Osteocyte (in vitro differentiated cells): Measurements from ENCODE around the gene SENP1. TPM values are rescaled to one million over a fixed set of nuclear protein-coding genes. Genes with fewer than 3 reads are reported as not detected.
"Not testable (repeated sequence)": the region's sequence is repeated elsewhere in the genome, so short reads cannot be mapped to it uniquely, and the experiment has no call there.

ENCODE experiments used
- DNase-seq: peaks from one replicate; pipeline ENCODE4 v3.0.0; 2021; ENCODE audit warnings: mixed read lengths; ENCODE audit not compliant: unreplicated experiment; ENCODE audit errors: extremely low spot score
- H3K27ac Mint-ChIP-seq: one replicate; pipeline ENCODE4 v1.8.0; 2021; ENCODE audit warnings: mild to moderate bottlenecking, mixed read lengths; ENCODE audit not compliant: unreplicated experiment
- H3K27me3 Mint-ChIP-seq: one replicate; pipeline ENCODE4 v1.8.0; 2021; ENCODE audit warnings: mixed read lengths; ENCODE audit not compliant: unreplicated experiment
- H3K36me3 Mint-ChIP-seq: one replicate; pipeline ENCODE4 v1.8.0; 2021; ENCODE audit warnings: mixed read lengths; ENCODE audit not compliant: unreplicated experiment
- H3K4me1 Mint-ChIP-seq: one replicate; pipeline ENCODE4 v1.8.0; 2021; ENCODE audit warnings: mixed read lengths; ENCODE audit not compliant: unreplicated experiment
- H3K4me3 Mint-ChIP-seq: one replicate; pipeline ENCODE4 v1.8.0; 2021; ENCODE audit warnings: mild to moderate bottlenecking, moderate library complexity, mixed read lengths; ENCODE audit not compliant: unreplicated experiment
- H3K9me3 Mint-ChIP-seq: one replicate; pipeline ENCODE4 v1.8.0; 2021; ENCODE audit warnings: mixed read lengths; ENCODE audit not compliant: unreplicated experiment
- total RNA-seq: library from RNA; stranded (reverse); gene quantifications from 2 replicates; pipeline ENCODE4 v1.2.1, GENCODE V29; 2021
- TF ChIP-seq, protein P1 (sequence below): fragments of 200-600 bp; sonication (generic); IDR thresholded peaks from 2 replicates; pipeline ENCODE4 v1.5.0; 2021; ENCODE audit warnings: antibody characterized with exemption, mild to moderate bottlenecking, moderate library complexity

The SENP1 gene
- total RNA-seq, 1 donor from 2014 or later = 25.6 TPM

DNA sequence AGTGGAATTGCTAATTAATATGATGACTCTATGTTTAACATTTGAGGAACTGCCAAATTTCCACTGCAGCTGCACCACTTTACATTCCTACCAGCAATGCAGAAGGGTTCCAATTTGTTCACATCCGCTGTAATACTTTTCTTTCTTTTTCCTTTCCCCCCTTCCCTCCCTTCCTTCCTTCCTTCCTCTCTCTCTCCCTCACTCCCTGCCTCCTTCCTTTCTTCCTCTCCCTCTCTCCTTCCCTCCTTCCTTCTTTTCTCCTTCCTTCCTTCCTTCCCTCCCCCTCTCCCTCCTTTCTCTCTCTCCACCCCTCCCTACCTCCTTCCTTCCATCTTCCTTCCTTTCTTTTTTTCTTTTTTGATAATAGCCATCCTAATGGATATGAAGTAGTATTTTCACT lies 10.1 kb upstream of the SENP1 start:
- Mint-ChIP-seq H3K27me3 (peaks cover 14% of the 10 kb centered on the region), H3K36me3 (no peaks in the 10 kb centered on the region), H3K4me1 (peaks cover 14% of the 10 kb centered on the region), H3K4me3 (no peak overlapping the region), H3K9me3 (no peaks in the 10 kb centered on the region), H3K27ac (no peak overlapping the region)
- TF ChIP-seq, protein P1, sequence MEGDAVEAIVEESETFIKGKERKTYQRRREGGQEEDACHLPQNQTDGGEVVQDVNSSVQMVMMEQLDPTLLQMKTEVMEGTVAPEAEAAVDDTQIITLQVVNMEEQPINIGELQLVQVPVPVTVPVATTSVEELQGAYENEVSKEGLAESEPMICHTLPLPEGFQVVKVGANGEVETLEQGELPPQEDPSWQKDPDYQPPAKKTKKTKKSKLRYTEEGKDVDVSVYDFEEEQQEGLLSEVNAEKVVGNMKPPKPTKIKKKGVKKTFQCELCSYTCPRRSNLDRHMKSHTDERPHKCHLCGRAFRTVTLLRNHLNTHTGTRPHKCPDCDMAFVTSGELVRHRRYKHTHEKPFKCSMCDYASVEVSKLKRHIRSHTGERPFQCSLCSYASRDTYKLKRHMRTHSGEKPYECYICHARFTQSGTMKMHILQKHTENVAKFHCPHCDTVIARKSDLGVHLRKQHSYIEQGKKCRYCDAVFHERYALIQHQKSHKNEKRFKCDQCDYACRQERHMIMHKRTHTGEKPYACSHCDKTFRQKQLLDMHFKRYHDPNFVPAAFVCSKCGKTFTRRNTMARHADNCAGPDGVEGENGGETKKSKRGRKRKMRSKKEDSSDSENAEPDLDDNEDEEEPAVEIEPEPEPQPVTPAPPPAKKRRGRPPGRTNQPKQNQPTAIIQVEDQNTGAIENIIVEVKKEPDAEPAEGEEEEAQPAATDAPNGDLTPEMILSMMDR = no peak
- no peak for DNase-seq

DNA sequence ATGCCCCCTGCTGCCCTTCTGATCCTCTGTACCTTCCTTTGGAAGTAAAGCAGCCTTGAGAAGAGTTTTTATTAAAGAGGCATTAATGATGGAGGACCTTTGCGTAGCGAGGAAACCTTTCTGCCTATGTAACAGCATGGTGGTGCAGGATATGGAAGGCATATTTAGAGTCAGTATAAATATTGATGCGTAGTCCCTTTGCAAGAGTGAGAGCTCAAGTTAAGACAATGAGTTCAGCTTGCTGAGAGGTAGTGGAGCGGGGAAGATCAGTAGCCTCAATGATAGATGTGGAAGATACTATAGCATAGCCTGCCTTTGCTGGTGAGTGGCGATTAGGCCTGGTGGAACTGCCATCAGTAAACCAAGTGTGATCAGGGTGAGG lies 5.4 kb upstream of the SENP1 start:
- DNase-seq, H3K27ac Mint-ChIP-seq, H3K9me3 Mint-ChIP-seq, H3K4me3 Mint-ChIP-seq, H3K4me1 Mint-ChIP-seq, H3K36me3 Mint-ChIP-seq: not testable (repeated sequence)
- H3K27me3 Mint-ChIP-seq = peaks cover 20% of the 10 kb centered on the region

GRCh38 chr12:48110691-48111311 lies 4.9 kb upstream of the SENP1 start:
- peaks cover 16% of the 10 kb centered on the region for H3K27me3 Mint-ChIP-seq
- no peaks in the 10 kb centered on the region for H3K36me3 Mint-ChIP-seq
- H3K4me1 Mint-ChIP-seq = peaks cover 10% of the 10 kb centered on the region
- DNase-seq = no peak
- H3K4me3 Mint-ChIP-seq = no peak overlapping the region
- no peak overlapping the region for H3K27ac Mint-ChIP-seq
- TF ChIP-seq, protein P1 = no peak
- no peaks in the 10 kb centered on the region for H3K9me3 Mint-ChIP-seq

DNA sequence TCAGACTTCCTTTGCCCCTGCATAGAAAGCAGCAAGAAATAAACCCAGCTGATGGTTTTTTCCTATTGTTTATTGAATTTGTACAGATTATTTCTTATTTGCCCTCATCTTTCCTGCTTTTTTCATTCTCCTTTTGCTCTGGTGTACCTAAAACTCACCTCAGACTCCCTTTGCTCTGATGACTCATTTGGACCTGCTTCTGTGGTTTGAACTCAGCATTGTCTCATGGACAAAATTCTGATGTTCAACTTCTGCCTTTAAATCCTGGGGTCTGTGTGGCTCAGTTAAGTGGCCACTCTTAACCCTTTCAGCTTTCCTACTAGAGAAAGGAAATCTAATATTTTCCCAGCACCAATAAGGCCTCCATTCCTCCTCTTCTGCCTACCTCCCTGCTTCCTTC lies 3.5 kb upstream of the SENP1 start:
- Mint-ChIP-seq H3K9me3 (no peaks in the 10 kb centered on the region), H3K27me3 (peaks cover 15% of the 10 kb centered on the region), H3K4me3 (no peak overlapping the region), H3K36me3 (no peaks in the 10 kb centered on the region), H3K27ac (no peak overlapping the region), H3K4me1 (peaks cover 16% of the 10 kb centered on the region)
- DNase-seq = no peak
- TF ChIP-seq, protein P1 = no peak

- TF ChIP-seq, protein P1 = no peak
- H3K9me3 Mint-ChIP-seq = no peaks in the 10 kb centered on the region
- peak overlapping the region; percentile 91 for H3K4me3 Mint-ChIP-seq
- no peak for DNase-seq
- peaks cover 21% of the 10 kb centered on the region for H3K4me1 Mint-ChIP-seq
- H3K36me3 Mint-ChIP-seq = no peaks in the 10 kb centered on the region
- peak overlapping the region; percentile 99 for H3K27ac Mint-ChIP-seq
- H3K27me3 Mint-ChIP-seq = peaks cover 15% of the 10 kb centered on the region
These were observed 1.1 kb upstream of the SENP1 start for GRCh38 chr12:48106681-48107613.
